K562 (cell line): ENCODE results near the gene ACVR2B. TPM values are rescaled to one million over a fixed set of nuclear protein-coding genes. Genes with fewer than 3 reads are reported as not detected.
A peak's percentile ranks its signal among the peaks of the same experiment; 100 is the strongest.

ENCODE experiments used
- ATAC-seq: fragments of 200-7000 bp; cut with Tn5 transposase; 3 replicates; pipeline ENCODE4 v1.9.1; 2020; ENCODE audit warnings: moderate library complexity
- BruUV-seq: library from RNA; stranded (reverse); fragments of 400-500 nt; replicated peaks from 2 replicates; lab custom pipeline; 2021; lab: Mats Ljungman, UMichigan
- CTCF ChIA-PET: fragments of 300-600 bp; formaldehyde crosslinking; extraction: SDS; loops from one replicate; lab custom pipeline; 2021; ENCODE audit warnings: low intra/inter-chr PET ratio; lab: Yijun Ruan, JAX
- POLR2A ChIA-PET: fragments of 300-600, 350-650 bp; sonication (Branson Sonifier 250); formaldehyde crosslinking; extraction: SDS; loops from one replicate; lab custom pipeline; 2021; ENCODE audit warnings: antibody characterized with exemption, inconsistent platforms; lab: Yijun Ruan, JAX
- DNase-seq, 4 experiments: peaks; one replicate each; pipeline versions ENCODE4 v3.0.0 to v3.0.0-alpha.2; 2011 to 2018; ENCODE audit warnings: low spot score in 3 of 4, mixed read lengths in 3 of 4; ENCODE audit errors: extremely low read depth in 1 of 4
- FAIRE-seq: peaks from 2 replicates; lab custom pipeline; 2011; peaks lifted over from hg19 to GRCh38; lab: Jason Lieb, UNC
- H2AFZ ChIP-seq: 2 replicates; pipeline ENCODE4 v1.6.0; 2011; ENCODE audit warnings: low read depth, low read length, control low read depth, inconsistent platforms
- H3K27ac ChIP-seq: fragments of 200-600 bp; 3 replicates; pipeline ENCODE4 v1.8.0; 2011; ENCODE audit warnings: low read depth, mild to moderate bottlenecking, control low read depth, inconsistent platforms, low read length, moderate library complexity, mixed read lengths; ENCODE audit errors: extremely low read depth
- H3K27me3 ChIP-seq, 2 experiments: fragments of 300-600 bp in 1 of 2; 2 replicates in 1 of 2; 3 replicates in 1 of 2; pipeline versions ENCODE4 v1.6.0 to v1.8.0; 2011; ENCODE audit warnings: inconsistent platforms in 2 of 2, low read length in 2 of 2, mild to moderate bottlenecking in 1 of 2, mixed read lengths in 1 of 2, moderate library complexity in 1 of 2; ENCODE audit not compliant: control insufficient read depth in 2 of 2, insufficient read depth in 2 of 2
- H3K36me3 ChIP-seq: fragments of 300-600 bp; 3 replicates; pipeline ENCODE4 v1.8.0; 2011; ENCODE audit warnings: mild to moderate bottlenecking, low read length, inconsistent platforms; ENCODE audit not compliant: control insufficient read depth, insufficient read depth
- H3K4me1 ChIP-seq, 2 experiments: fragments of 200-600 bp in 1 of 2; replicated peaks in 1 of 2; 2 replicates in 1 of 2; 3 replicates in 1 of 2; pipeline versions ENCODE4 v1.5.1 to v1.8.0; 2011; ENCODE audit warnings: inconsistent platforms in 2 of 2, low read length in 2 of 2, mild to moderate bottlenecking in 1 of 2, mixed read lengths in 1 of 2, moderate library complexity in 1 of 2; ENCODE audit not compliant: control insufficient read depth in 2 of 2, insufficient read depth in 2 of 2
- H3K4me2 ChIP-seq: 2 replicates; pipeline ENCODE4 v1.6.1; 2011; ENCODE audit warnings: low read length, control low read depth, inconsistent platforms, mixed read lengths; ENCODE audit not compliant: insufficient read depth
- H3K4me3 ChIP-seq: fragments of 200-600 bp; sonication (generic), shearing (Covaris generic); 2 replicates; pipeline ENCODE4 v1.5.1; 2016; ENCODE audit warnings: control low read depth, inconsistent platforms
- H3K79me2 ChIP-seq: fragments of 200-600 bp; 3 replicates; pipeline ENCODE4 v1.8.0; 2011; ENCODE audit warnings: low read length, inconsistent platforms; ENCODE audit not compliant: control insufficient read depth, insufficient read depth
- H3K9ac ChIP-seq, 2 experiments: 2 replicates each; pipeline versions ENCODE4 v1.6.0 to v1.6.1; 2011; ENCODE audit warnings: low read depth in 2 of 2, low read length in 2 of 2, control low read depth in 1 of 2, inconsistent platforms in 1 of 2, mild to moderate bottlenecking in 1 of 2, mixed read lengths in 1 of 2; ENCODE audit not compliant: insufficient read depth in 1 of 2
- H3K9me1 ChIP-seq: one replicate; pipeline ENCODE4 v1.6.0; 2011; ENCODE audit warnings: inconsistent platforms, mild to moderate bottlenecking, low read length, moderate library complexity; ENCODE audit not compliant: control insufficient read depth, insufficient read depth
- H3K9me3 ChIP-seq: replicated peaks from 2 replicates; pipeline ENCODE4 v1.5.1; 2011; ENCODE audit warnings: low read depth, low read length, inconsistent platforms; ENCODE audit not compliant: control insufficient read depth, insufficient read depth
- H4K20me1 ChIP-seq: replicated peaks from 2 replicates; pipeline ENCODE4 v1.6.1; 2011; ENCODE audit warnings: low read length, inconsistent platforms, mixed read lengths; ENCODE audit not compliant: control insufficient read depth, insufficient read depth
- ADNP ChIP-seq: fragments of 200-800 bp; sonication (Bioruptor generic); IDR thresholded peaks from 2 replicates; pipeline ENCODE4 v1.6.1; 2016; ENCODE audit warnings: missing genetic modification characterization, missing compliant biosample characterization
- EGR1 ChIP-seq: fragments of 450-650 bp; conservative IDR thresholded peaks from 2 replicates; pipeline ENCODE4 v1.6.1; 2017; ENCODE audit warnings: mild to moderate bottlenecking
- FOXK2 ChIP-seq, 2 experiments: fragments of 450-650 bp; IDR thresholded peaks in 1 of 2; conservative IDR thresholded peaks in 1 of 2; 2 replicates each; pipeline ENCODE4 v1.6.1; 2016; ENCODE audit warnings: low read depth in 2 of 2, mild to moderate bottlenecking in 1 of 2
- HIVEP1 ChIP-seq: fragments of 250-450 bp; sonication (Bioruptor Pico); IDR thresholded peaks from 2 replicates; pipeline ENCODE4 v1.4.0; 2020; ENCODE audit warnings: mild to moderate bottlenecking
- KDM2B ChIP-seq: fragments of 250-450 bp; sonication (Bioruptor Pico); IDR thresholded peaks from 2 replicates; pipeline ENCODE4 v1.8.0; 2021; ENCODE audit warnings: mild to moderate bottlenecking, moderate library complexity
- KDM5B ChIP-seq: fragments of 200-600 bp; sonication (generic); IDR thresholded peaks from 2 replicates; pipeline ENCODE4 v1.6.1; 2012; ENCODE audit warnings: low read depth, mild to moderate bottlenecking, moderate library complexity, low read length, control low read depth, inconsistent platforms; ENCODE audit not compliant: insufficient replicate concordance
- KLF1 ChIP-seq: fragments of 450-650 bp; IDR thresholded peaks from 2 replicates; pipeline ENCODE4 v1.6.1; 2016; ENCODE audit warnings: missing genetic modification characterization, missing compliant biosample characterization
- NUFIP1 ChIP-seq: fragments of 450-650 bp; IDR thresholded peaks from 2 replicates; pipeline ENCODE4 v1.6.1; 2018; ENCODE audit not compliant: partially characterized antibody
- POLR2A ChIP-seq: fragments of 450-650 bp; conservative IDR thresholded peaks from 2 replicates; pipeline ENCODE4 v1.6.1; 2016
- RBFOX2 ChIP-seq: fragments of 200-400 bp; formaldehyde crosslinking; IDR thresholded peaks from 2 replicates; pipeline ENCODE4 v1.6.1; 2017; ENCODE audit warnings: low read depth, mild to moderate bottlenecking, low read length, moderate library complexity
- RBM22 ChIP-seq: fragments of 200-400 bp; formaldehyde crosslinking; IDR thresholded peaks from 2 replicates; pipeline ENCODE4 v1.6.1; 2018; ENCODE audit warnings: low read length, low read depth; ENCODE audit not compliant: poor library complexity, severe bottlenecking
- SAP30 ChIP-seq: fragments of 200-600 bp; sonication (generic); IDR thresholded peaks from 2 replicates; pipeline ENCODE4 v1.6.1; 2012; ENCODE audit warnings: borderline replicate concordance, low read depth, mild to moderate bottlenecking, moderate library complexity, low read length, control low read depth, inconsistent platforms; ENCODE audit not compliant: insufficient read depth, poor library complexity, severe bottlenecking
- SETDB1 ChIP-seq: IDR thresholded peaks from one replicate; pipeline ENCODE4 v1.6.1; 2012; ENCODE audit warnings: low read length, control low read depth, inconsistent platforms
- SUPT5H ChIP-seq: fragments of 450-650 bp; IDR thresholded peaks from 2 replicates; pipeline ENCODE4 v1.6.1; 2016
- ZKSCAN1 ChIP-seq: fragments of 150-350 bp; IDR thresholded peaks from 2 replicates; pipeline ENCODE4 v1.6.1; 2016; ENCODE audit warnings: low read depth, low read length
- ZNF507 ChIP-seq: conservative IDR thresholded peaks from 2 replicates; pipeline ENCODE4 v1.6.1; 2017; ENCODE audit warnings: missing genetic modification characterization, missing compliant biosample characterization
- ZNF583 ChIP-seq: fragments of 250-450 bp; sonication (Bioruptor Pico); IDR thresholded peaks from 2 replicates; pipeline ENCODE4 v1.4.0; 2020
- ZSCAN29 ChIP-seq: fragments of 450-650 bp; IDR thresholded peaks from 2 replicates; pipeline ENCODE4 v1.6.1; 2017
- WGBS: fragments of 100-300 bp; shearing (Covaris generic); methylation state at CpG from one replicate; pipeline ENCODE4 v1.1.6; 2016; ENCODE audit warnings: low coverage, mixed read lengths; ENCODE audit not compliant: insufficient coverage; ENCODE audit errors: missing lambda C conversion rate; 5-methylcytosine and 5-hydroxymethylcytosine counted together
- in situ Hi-C: fragments of 300-500 bp; cut with MboI; formaldehyde crosslinking; loops from 4 replicates; pipeline ENCODE4 v1.15.0; 2018; ENCODE audit warnings: inconsistent platforms, mixed read lengths
- intact Hi-C: fragments of 100-400 bp; cut with micrococcal nuclease; formaldehyde crosslinking; loops from 2 replicates; pipeline ENCODE4 v1.14.2; 2022
- polyA plus RNA-seq, 8 experiments: library from polyadenylated mRNA; depleted of rRNA in 4 of 8; stranded (reverse) in 5 of 8; unstranded in 3 of 8; fragments of >200 nt; fragmentation: Nextera tagmentation in 2 of 8; fragmentation: Illumina TruSeq in 1 of 8; extraction: Ambion mirVana in 2 of 8; extraction: Trizol in 1 of 8; gene quantifications; 2 replicates each; pipeline versions ENCODE4 v1.2.1 to v1.2.3, GENCODE V29; 2011 to 2014; ENCODE audit warnings: inconsistent platforms in 1 of 8, missing spikeins in 1 of 8
- total RNA-seq, 7 experiments: library from RNA; depleted of rRNA in 6 of 7; stranded (reverse); fragments of >200 nt in 6 of 7; fragmentation: Illumina TruSeq in 2 of 7; extraction: Trizol in 2 of 7; gene quantifications; 2 replicates each; pipeline versions ENCODE4 v1.2.1 to v1.2.3, GENCODE V29; 2011 to 2021; ENCODE audit warnings: low replicate concordance in 1 of 7
- TF ChIP-seq, protein P1 (sequence below): conservative IDR thresholded peaks from 2 replicates; pipeline ENCODE4 v1.6.1; 2011; ENCODE audit warnings: low read depth, mild to moderate bottlenecking, low read length; ENCODE audit not compliant: control insufficient read depth
- TF ChIP-seq, protein P2 (sequence below), 3 experiments: fragments of 200-800 bp in 1 of 3; sonication (Bioruptor generic) in 1 of 3; sonication (generic) in 1 of 3; formaldehyde crosslinking in 1 of 3; IDR thresholded peaks; 2 replicates each; pipeline versions ENCODE4 v1.6.1 to v1.8.0; 2016 to 2022; ENCODE audit warnings: mild to moderate bottlenecking in 2 of 3, missing compliant biosample characterization in 2 of 3, missing genetic modification characterization in 2 of 3, missing genetic modification reagents in 1 of 3

ACVR2B gene
- total and polyA plus RNA-seq, 9 of the 15 experiments (the other 6 are each of a cell fraction or from before 2014, with no cell fraction given): 1.8 to 23.7 (median 7.1) TPM

DNA sequence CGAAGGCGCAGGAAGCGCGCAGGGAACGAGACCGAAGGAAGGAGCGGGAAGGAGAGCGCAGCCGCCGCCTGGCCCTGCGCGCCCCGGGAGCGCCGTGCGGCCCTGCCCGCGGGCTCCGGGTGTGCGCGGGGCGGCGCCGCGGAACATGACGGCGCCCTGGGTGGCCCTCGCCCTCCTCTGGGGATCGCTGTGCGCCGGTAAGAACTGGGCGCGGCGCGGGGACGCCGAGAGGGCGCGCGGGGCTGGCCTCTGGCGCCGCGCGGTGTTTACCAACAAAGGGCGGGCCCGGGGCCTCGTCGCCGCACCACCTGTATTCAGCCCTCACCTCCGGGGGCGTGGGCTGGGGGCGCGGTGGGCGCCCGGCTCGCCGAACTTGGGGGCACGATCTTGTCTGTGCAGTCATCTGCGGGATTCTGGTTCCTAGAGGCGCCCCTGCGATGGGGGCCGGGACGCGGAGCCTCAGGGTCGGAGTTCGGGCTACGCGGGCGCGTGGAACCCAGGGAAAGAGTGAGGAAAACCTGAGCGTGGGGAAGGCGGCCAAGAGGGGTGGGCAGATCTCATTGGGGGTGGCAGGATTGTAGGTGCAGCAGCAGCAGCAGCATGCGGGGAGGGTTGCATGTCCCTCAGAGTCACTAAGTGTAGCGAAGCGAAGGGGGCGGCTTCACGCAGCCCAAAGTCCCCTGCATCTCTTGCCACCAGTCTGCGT, 641 bp downstream of the ACVR2B start:
- ChIA-PET POLR2A (interaction anchor here (0.8 kb wide), 1 partner anchor 89 kb away, joined by 3 read pairs; no protein-coding TSS in a partner anchor), CTCF (no interaction called here)
- H3K4me3 ChIP-seq: peak overlapping the region; percentile 72
- under 1% methylated on average over 58 of the region's 78 CpGs for WGBS
- peak overlapping the region; percentile 92 to 98 for H3K9ac ChIP-seq
- no peaks in the 10 kb centered on the region for H3K9me3 ChIP-seq
- peak overlapping the region; percentile 92 for H3K27ac ChIP-seq
- H3K4me2 ChIP-seq: peak overlapping the region; percentile 89
- peak overlapping the region; percentile 89 for H2AFZ ChIP-seq
- H3K27me3 ChIP-seq: no peaks in the 10 kb centered on the region
- peaks cover 27 to 34% of the 10 kb centered on the region in 2 experiments for H3K4me1 ChIP-seq
- H4K20me1 ChIP-seq: peaks cover 31% of the 10 kb centered on the region
- BruUV-seq: no TSS peak
- intact Hi-C loops: loop anchor here (5.0 kb wide), 1 partner anchor 107 kb away; the partner anchor contains the start of gene XYLB
- DNase-seq: peak; percentile 69 to 82 (median 79)
- ATAC-seq: peak; percentile 76
- in situ Hi-C loops: no loop called here
- no peaks in the 10 kb centered on the region for H3K36me3 ChIP-seq
- H3K79me2 ChIP-seq: peaks cover 50% of the 10 kb centered on the region
- FAIRE-seq: no peak
- peaks cover 5% of the 10 kb centered on the region for H3K9me1 ChIP-seq
- TF ChIP-seq SAP30: peak; percentile 74
- peak; percentile 69 for TF ChIP-seq RBFOX2
- peak; percentile 38 to 65; a peak in 3 of 4 replicates for TF ChIP-seq FOXK2 (conservative IDR thresholded peaks at IDR 0.05 in 1 of 2, IDR thresholded peaks at IDR 0.05 in 1 of 2; ENCODE audit: low read depth in 2 of 2)
- TF ChIP-seq KDM2B (CRISPR knock-in tag): peak; percentile 51; the same call in 1 of the 2 replicates
- TF ChIP-seq ZSCAN29: peak; percentile 70; the same call in 1 of the 2 replicates
- TF ChIP-seq SUPT5H: peak; percentile 20; the same call in 1 of the 2 replicates
- TF ChIP-seq ADNP (tag): no peak
- peak; percentile 63 for TF ChIP-seq KDM5B
- TF ChIP-seq, protein P1, sequence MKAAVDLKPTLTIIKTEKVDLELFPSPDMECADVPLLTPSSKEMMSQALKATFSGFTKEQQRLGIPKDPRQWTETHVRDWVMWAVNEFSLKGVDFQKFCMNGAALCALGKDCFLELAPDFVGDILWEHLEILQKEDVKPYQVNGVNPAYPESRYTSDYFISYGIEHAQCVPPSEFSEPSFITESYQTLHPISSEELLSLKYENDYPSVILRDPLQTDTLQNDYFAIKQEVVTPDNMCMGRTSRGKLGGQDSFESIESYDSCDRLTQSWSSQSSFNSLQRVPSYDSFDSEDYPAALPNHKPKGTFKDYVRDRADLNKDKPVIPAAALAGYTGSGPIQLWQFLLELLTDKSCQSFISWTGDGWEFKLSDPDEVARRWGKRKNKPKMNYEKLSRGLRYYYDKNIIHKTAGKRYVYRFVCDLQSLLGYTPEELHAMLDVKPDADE: 0 out of 2 replicates have a peak, but pooled peaks have one; percentile 31
- TF ChIP-seq RBM22: peak; percentile 16
- no peak for TF ChIP-seq SETDB1
- TF ChIP-seq ZKSCAN1: no peak
- TF ChIP-seq NUFIP1: no peak
- TF ChIP-seq POLR2A: peak; percentile 43; the same call in 1 of the 2 replicates
- TF ChIP-seq ZNF507: no peak
- TF ChIP-seq KLF1: peak; percentile 94
- no peak for TF ChIP-seq HIVEP1 (CRISPR knock-in tag)
- 0 out of 2 replicates have a peak, but pooled peaks have one; percentile 16 for TF ChIP-seq ZNF583 (CRISPR knock-in tag)
- peak; percentile 39; the same call in 1 of the 2 replicates for TF ChIP-seq EGR1
- TF ChIP-seq, protein P2, sequence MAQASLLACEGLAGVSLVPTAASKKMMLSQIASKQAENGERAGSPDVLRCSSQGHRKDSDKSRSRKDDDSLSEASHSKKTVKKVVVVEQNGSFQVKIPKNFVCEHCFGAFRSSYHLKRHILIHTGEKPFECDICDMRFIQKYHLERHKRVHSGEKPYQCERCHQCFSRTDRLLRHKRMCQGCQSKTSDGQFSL (CRISPR knock-in tag; IDR thresholded peaks at IDR 0.05): peak; percentile 17; the same call in 1 of the 2 replicates
- TF ChIP-seq, protein P2 (tag; IDR thresholded peaks at IDR 0.05): no peak
